ENCODE results near the gene TMEM108.

DNA sequence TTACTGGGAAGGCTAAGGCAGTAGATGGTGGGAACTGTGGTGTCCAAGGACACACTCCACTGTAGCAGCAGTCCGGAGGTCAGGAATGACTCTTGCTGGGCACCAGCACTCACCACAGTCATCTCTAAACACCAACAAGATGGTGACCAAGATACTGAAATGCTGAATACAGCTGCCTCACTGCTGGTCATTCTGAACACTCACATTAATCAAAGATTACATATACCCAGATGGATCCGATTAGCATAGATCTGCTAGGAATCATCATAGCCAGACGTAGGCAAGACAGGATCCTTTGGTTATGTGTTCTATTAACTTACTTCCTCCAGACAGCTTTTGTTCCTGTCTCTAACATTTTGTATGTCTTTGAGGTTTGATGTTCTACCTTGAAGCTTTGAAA lies 226.7 kb downstream of the TMEM108 start:
- TF ChIP-seq, protein P1, sequence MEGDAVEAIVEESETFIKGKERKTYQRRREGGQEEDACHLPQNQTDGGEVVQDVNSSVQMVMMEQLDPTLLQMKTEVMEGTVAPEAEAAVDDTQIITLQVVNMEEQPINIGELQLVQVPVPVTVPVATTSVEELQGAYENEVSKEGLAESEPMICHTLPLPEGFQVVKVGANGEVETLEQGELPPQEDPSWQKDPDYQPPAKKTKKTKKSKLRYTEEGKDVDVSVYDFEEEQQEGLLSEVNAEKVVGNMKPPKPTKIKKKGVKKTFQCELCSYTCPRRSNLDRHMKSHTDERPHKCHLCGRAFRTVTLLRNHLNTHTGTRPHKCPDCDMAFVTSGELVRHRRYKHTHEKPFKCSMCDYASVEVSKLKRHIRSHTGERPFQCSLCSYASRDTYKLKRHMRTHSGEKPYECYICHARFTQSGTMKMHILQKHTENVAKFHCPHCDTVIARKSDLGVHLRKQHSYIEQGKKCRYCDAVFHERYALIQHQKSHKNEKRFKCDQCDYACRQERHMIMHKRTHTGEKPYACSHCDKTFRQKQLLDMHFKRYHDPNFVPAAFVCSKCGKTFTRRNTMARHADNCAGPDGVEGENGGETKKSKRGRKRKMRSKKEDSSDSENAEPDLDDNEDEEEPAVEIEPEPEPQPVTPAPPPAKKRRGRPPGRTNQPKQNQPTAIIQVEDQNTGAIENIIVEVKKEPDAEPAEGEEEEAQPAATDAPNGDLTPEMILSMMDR (IDR thresholded peaks at IDR 0.05), result no peak
- no peak for TF ChIP-seq POLR2A (IDR thresholded peaks at IDR 0.05)

Data from body of pancreas (tissue), 4 donors.